NOMO-1 treated with dmso at 0.1 percent for 144 hours (cell line): Measurements from ENCODE around the gene MARCHF9.
A peak's percentile ranks its signal among the peaks of the same experiment; 100 is the strongest.
"Not testable (repeated sequence)": the region's sequence is repeated elsewhere in the genome, so short reads cannot be mapped to it uniquely, and the experiment has no call there.

Source experiments
- DNase-seq: peaks from one replicate; lab custom pipeline; 2025; ENCODE audit not compliant: unreplicated experiment; lab: John Stamatoyannopoulos, UW

MARCHF9 gene

GRCh38 chr12:57769594-57769993 is 14.7 kb downstream of the MARCHF9 start:
- no peak for DNase-seq

- no peak for DNase-seq
Observed at GRCh38 chr12:57770734-57771133, 15.8 kb downstream of the MARCHF9 start.

DNA sequence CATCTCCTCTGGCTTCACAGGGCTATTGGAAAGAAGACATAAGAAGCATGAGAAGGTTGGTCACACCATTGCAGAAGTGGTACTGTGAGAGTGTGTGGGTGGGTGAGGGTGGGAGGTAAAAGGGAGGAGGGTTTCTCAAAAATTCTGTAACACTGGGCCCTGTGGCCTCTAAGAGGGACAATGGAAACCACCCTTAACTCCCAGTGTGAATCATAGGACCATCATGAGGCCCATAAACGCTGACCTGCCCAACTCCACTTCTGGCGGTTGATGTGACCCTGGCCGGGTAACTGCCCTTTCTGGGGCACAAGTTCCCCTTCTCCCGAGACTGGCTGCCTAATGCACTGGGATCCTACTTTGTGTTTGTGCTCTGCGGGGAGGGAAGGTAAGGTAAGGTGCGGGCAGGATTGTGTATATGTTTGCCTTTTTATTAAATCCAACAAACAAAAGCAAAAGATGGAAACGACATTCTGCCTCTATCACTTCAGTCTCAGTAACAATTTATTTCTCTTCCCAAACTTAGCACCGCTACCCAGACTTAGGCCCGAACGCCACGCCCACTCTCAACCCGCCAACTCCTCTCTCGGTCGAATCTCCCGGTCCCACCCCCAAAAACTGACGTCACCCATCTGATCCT is 16.5 kb downstream of the MARCHF9 start:
- peak; percentile 95 for DNase-seq

- DNase-seq, result peak; percentile 97
Observed at GRCh38 chr12:57771873-57772428, 17.0 kb downstream of the MARCHF9 start, which contains the start of gene METTL1. METTL1 (minus strand) TSS chr12:57772105; CDS start chr12:57772083, 22 bp downstream.

DNA sequence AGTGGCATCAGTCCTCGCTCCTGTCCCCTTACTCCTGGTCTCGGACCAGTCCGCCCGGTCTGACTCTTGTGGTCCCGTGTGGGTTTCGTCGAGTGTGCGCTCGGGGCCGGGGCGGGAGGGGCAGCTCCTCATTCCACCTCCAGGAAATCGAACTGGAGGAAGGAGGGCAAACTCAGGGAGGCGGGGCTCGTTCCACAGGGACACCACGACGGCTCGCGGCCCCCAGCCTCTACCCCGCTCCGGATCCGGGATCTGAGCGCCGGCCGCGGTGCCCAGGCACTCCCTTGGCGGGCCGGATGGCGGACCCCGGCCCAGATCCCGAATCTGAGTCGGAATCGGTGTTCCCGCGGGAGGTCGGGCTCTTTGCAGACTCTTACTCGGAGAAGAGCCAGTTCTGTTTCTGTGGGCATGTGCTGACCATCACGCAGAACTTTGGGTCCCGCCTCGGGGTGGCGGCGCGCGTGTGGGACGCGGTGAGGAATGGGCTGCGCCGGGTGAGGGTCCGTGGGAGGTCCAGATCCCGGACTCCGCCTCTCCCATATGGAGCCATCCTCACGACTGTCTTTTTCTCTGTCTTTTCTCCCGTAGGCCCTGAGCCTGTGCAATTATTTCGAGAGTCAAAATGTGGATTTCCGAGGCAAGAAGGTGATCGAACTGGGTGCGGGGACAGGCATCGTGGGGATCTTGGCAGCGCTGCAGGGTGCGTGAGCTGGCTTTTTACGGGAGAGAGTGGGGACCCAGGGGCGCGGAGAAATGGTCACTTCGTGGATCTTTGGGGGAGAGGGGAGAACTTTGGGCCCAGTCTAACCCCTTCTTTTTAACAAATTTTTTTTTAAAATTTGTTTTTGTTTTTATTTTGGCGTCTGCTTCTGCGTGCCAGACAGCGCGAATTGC is 17.8 kb downstream of the MARCHF9 start, which contains the start of gene EEF1AKMT3:
EEF1AKMT3 (plus strand) TSS at position 186 of the 894 bp plus-strand sequence; CDS start at position 297, 111 bp downstream.
- DNase-seq, result no peak

DNA sequence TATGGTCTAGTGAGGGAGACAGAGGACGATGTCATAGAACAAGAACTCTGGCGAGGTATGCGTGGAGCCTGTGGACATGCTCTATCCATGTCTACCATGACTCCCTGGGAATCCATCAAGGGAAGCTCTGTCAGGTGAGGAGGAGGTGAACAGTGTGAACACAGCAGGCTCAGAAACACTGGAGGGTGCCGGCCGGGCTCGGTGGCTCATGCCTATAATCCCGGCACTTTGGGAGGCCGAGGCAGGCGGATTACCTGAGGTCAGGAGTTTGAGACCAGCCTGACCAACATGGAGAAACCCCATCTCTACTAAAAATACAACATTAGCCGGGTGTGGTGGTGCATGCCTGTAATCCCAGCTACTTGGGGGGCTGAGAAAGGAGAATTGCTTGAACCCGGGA is 19.7 kb downstream of the MARCHF9 start:
- not testable (repeated sequence) for DNase-seq

GRCh38 chr12:57775044-57775443 is 20.1 kb downstream of the MARCHF9 start:
- no peak for DNase-seq

- DNase-seq, result no peak
Observed at GRCh38 chr12:57775563-57776246, 20.8 kb downstream of the MARCHF9 start.

DNA sequence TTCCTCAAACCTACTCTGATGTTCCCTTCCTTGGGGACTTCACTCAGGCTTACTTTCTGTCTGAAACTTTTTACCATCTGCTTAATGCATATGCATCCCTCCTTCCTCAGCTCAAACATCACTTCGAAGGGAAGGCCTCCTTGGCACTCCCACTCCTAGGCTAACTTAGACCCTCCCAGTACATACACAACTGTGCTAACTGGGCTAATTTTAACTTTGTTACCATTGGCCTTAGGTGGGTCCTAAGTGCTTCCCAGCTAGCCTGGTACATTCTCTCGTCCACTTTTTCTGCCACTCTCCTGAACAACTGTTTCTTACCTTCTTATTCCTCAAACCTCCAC is 21.3 kb downstream of the MARCHF9 start:
- DNase-seq, result no peak

DNA sequence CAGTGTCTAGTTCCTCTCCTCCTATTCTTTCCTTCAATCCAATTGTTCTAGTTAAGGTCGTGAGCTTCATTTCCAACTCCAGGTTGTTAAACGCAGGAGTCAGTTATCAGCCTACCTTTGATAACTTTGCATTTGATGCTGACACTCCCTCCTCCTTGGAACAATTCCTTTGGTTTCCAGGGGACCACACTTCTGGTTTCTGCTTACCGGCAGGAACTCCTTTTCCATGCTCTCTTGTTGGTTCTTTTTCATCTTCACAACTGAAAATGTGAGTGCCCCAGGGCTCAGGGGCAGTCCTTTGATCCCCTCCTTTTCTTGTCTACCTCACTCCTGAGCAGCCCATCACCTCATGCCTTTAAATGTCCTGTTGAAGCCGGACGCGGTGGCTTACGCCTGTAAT is 22.5 kb downstream of the MARCHF9 start:
- no peak for DNase-seq

DNA sequence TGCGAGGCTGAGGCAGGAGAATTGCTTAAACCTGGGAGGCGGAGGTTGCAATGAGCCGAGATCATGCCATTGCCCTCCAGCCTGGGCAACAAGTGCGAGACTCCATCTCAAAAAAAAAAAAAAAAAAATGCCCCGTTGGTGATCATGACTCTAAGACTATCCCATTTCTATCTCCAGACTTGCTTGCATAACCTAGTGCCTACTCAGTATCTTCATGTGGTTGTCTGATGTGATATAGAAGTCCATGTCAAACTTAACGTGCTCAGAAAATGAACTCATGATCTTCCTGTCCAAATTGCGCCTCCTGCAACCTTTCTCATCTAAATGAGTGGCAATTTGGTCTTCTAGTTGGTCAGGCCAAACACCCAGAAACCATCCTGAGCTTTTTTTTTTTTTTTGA is 23.0 kb downstream of the MARCHF9 start:
- DNase-seq, result no peak

GRCh38 chr12:57779736-57780135 is 24.8 kb downstream of the MARCHF9 start:
- DNase-seq, result no peak

DNA sequence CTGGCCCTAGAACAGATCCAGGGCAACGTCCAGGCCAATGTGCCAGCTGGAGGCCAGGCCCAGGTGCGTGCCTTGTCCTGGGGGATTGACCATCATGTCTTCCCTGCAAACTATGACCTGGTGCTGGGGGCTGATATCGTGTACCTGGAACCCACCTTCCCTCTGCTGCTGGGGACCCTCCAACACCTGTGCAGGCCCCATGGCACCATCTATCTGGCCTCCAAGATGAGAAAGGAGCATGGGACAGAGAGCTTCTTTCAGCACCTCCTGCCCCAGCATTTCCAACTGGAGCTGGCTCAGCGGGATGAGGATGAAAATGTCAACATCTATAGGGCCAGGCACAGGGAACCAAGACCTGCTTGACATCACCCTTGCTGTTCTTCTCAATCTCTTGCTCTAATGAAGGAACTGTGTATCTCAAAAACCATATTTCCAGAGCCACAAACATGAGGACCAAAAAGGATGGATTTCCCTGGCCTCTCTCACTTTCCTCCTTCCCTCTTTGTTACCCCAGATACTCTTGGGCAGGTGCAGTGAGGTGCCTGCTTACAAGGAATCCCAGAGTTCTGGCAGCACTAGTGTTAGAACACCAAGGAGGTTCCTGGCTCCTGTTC is 25.5 kb downstream of the MARCHF9 start:
- DNase-seq, result no peak

- peak; percentile 33 for DNase-seq
Observed at GRCh38 chr12:57781244-57781643, 26.3 kb downstream of the MARCHF9 start.

DNA sequence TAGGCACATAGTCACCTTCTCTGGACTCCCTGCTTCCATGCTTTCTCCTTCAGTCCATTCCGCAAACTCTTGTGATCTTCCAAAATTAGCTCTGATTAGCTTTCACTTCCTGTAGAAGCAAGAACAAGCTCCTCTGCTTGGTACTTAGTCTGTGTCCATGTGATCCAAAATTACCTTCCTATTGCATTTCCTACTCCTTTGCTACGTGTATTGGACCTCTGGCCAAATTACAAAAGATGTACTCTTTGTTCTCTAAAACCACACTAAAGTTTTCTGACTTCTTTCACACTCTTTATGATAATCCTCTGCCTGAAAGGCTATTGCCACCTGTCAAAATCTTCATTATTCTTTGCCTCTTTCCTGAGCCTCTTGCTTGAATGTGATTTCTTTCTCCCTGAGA is 26.9 kb downstream of the MARCHF9 start:
- no peak for DNase-seq

GRCh38 chr12:57782243-57782607 is 27.3 kb downstream of the MARCHF9 start:
- DNase-seq, result no peak

GRCh38 chr12:57782608-57783465 is 27.9 kb downstream of the MARCHF9 start, which contains the start of gene TSFM:
TSFM (plus strand) TSS chr12:57782787; CDS start chr12:57782802, 15 bp downstream.
- peak; percentile 87 for DNase-seq

GRCh38 chr12:57783466-57783801 is 28.5 kb downstream of the MARCHF9 start:
- no peak for DNase-seq

DNA sequence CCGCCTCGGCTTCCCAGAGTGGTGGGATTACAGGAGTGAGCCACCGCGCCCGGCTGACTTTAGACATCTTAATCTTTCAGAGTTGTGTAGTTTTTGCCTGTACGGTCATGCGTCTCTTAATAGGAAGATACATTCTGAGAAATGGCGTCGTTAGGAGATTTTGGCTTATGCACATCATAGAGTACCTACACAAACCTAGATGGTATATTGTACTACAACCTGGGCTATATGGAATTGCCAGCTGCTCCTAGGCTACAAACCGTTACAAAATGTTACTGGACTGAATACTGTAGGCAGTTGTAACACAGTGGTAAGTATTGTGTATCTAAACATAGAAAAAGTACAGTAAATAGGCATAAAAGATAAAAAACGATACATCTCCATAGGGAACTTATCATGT is 29.0 kb downstream of the MARCHF9 start:
- no peak for DNase-seq

- no peak for DNase-seq
Observed at GRCh38 chr12:57793920-57794319, 39.0 kb downstream of the MARCHF9 start.
